ENCODE data around the gene TLCD3B. TPM values are rescaled to one million over a fixed set of nuclear protein-coding genes. Genes with fewer than 3 reads are reported as not detected.
"Not testable (repeated sequence)": the region's sequence is repeated elsewhere in the genome, so short reads cannot be mapped to it uniquely, and the experiment has no call there.

TLCD3B gene
- total and polyA plus RNA-seq, 2 donors: 0.22 to 0.32 TPM

- no peak for DNase-seq (ENCODE audit: extremely low spot score)
- WGBS: 88% methylated on average over 18 of the region's 18 CpGs
- no peak overlapping the region for H3K4me3 ChIP-seq (ENCODE audit: low read depth, low read length)
- no peaks in the 10 kb centered on the region for H3K4me1 ChIP-seq (ENCODE audit: insufficient read depth)
- H3K36me3 ChIP-seq (ENCODE audit: insufficient read depth): no peaks in the 10 kb centered on the region
- no peak overlapping the region for H3K27ac ChIP-seq (ENCODE audit: low read depth)
These were observed 4.6 kb downstream of the TLCD3B start for GRCh38 chr16:30026449-30026848.

GRCh38 chr16:30025574-30025973 is 5.5 kb downstream of the TLCD3B start:
- Histone ChIP-seq H3K4me1 (ENCODE audit: insufficient read depth) (no peaks in the 10 kb centered on the region), H3K4me3 (ENCODE audit: low read depth, low read length) (no peak overlapping the region), H3K36me3 (ENCODE audit: insufficient read depth) (no peaks in the 10 kb centered on the region), H3K27ac (ENCODE audit: low read depth) (no peak overlapping the region)
- no peak for DNase-seq (ENCODE audit: extremely low spot score)
- 70% methylated on average over 7 of the region's 7 CpGs for WGBS

GRCh38 chr16:30025156-30025555 is 5.9 kb downstream of the TLCD3B start:
- WGBS: 71% methylated on average over 20 of the region's 20 CpGs

DNA sequence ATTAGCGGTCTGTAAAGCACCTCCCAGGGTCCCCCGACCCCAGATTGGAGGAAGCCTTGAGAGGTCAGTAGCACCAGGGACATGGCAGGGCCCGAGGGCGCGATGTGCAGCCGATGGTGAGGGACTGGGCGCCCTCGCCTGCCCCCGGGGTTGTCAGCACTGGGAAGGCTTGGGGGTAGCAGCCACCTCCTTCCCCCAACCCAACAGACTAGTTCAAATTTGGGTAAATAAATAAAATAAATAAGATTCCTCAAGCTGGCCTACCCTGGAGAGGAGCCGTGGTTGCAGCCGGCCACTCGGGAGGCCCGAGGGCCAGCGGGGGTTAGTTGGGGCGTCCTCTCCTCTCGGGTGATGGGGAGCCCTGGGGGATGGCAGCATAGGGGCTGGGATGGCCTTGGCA is 6.6 kb downstream of the TLCD3B start:
- 74% methylated on average over 16 of the region's 16 CpGs for WGBS
- no peak for DNase-seq (ENCODE audit: extremely low spot score)
- Histone ChIP-seq H3K4me3 (ENCODE audit: low read depth, low read length) (no peak overlapping the region), H3K36me3 (ENCODE audit: insufficient read depth) (no peaks in the 10 kb centered on the region), H3K4me1 (ENCODE audit: insufficient read depth) (no peaks in the 10 kb centered on the region), H3K27ac (ENCODE audit: low read depth) (no peak overlapping the region)

More at GRCh38 chr16:30025156-30025555, 5.9 kb downstream of the TLCD3B start:
- Histone ChIP-seq H3K27ac (ENCODE audit: low read depth) (no peak overlapping the region), H3K36me3 (ENCODE audit: insufficient read depth) (no peaks in the 10 kb centered on the region), H3K4me1 (ENCODE audit: insufficient read depth) (no peaks in the 10 kb centered on the region), H3K4me3 (ENCODE audit: low read depth, low read length) (no peak overlapping the region)
- DNase-seq (ENCODE audit: extremely low spot score): no peak

DNA sequence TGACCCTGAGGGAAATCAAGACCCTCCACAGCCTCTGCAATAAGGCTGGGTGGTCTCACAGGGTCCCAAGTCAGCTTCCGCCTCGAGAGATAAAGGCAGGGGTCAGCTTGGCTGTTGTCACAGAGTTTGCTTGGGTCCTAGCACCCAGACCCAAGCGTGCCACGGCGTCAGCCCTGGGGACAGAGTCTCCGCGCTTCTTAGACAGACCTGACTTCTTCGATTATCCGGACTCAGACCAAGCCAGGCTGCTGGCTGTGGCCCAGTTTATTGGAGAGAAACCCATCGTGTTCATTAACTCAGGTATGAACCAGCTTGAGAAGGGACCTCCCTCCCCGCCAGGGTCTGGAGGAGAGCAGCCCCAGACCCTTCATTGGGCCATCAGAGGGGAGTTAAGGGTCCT is 7.5 kb downstream of the TLCD3B start:
- no peak overlapping the region for H3K27ac ChIP-seq (ENCODE audit: low read depth)

DNA sequence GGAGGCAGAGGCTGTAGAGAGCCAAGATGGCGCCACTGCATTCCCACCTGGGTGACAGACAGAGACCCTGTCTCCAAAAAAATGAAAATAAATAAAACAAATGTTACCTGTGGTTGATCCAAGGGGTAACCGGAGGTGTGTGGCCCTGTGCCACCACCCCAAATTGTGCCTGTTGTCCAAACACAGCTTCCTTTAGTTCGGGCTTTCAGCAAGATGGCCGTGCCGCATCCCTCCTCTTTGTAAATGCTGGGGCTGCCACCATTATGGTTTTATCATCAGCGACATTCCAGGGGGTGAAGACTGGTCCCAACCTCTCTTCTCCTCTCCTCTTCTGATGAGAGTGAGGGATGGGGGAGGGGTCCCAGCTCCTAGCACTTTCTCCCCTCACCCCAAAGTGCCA is 8.2 kb downstream of the TLCD3B start, which contains the start of gene C16orf92:
Gene C16orf92 (plus strand): TSS at position 312 of the 400 bp plus-strand sequence. CDS start 143 bp downstream, outside the sequence.
- no peak for DNase-seq (ENCODE audit: extremely low spot score)
- Histone ChIP-seq H3K4me3 (ENCODE audit: low read depth, low read length) (no peak within 1 kb of the TSS), H3K36me3 (ENCODE audit: insufficient read depth) (no peaks in the 10 kb centered on the region), H3K4me1 (ENCODE audit: insufficient read depth) (no peaks in the 10 kb centered on the region), H3K27ac (ENCODE audit: low read depth) (no peak within 1 kb of the TSS)
- WGBS: 85% methylated on average over 6 of the region's 6 CpGs

More for the DNA sequence above, 7.5 kb downstream of the TLCD3B start:
- no peaks in the 10 kb centered on the region for H3K4me1 ChIP-seq (ENCODE audit: insufficient read depth)
- 80% methylated on average over 11 of the region's 11 CpGs for WGBS
- no peak overlapping the region for H3K4me3 ChIP-seq (ENCODE audit: low read depth, low read length)
- H3K36me3 ChIP-seq (ENCODE audit: insufficient read depth): no peaks in the 10 kb centered on the region
- DNase-seq (ENCODE audit: extremely low spot score): no peak

DNA sequence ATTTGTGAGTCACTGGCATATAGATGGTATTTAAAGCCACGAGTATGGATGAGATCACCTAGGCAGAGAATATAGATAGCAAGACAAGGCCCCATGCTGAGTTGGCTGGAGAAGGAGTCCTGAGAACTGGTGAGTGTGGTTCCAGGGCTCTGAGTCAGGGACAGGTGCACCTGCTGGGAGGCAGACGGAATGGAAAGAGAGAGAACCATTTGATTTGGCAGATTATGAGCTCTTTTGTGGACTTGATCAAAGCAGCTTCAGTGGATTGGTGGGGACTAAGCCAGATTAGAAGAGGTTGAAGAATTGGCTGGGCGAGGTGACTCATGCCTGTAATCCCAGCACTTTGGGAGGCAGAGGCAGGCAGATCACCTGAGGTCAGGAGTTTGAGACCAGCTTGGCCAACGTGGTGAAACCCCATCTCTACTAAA is 12.3 kb downstream of the TLCD3B start:
- H3K4me1 ChIP-seq (ENCODE audit: insufficient read depth): no peaks in the 10 kb centered on the region
- H3K27ac ChIP-seq (ENCODE audit: low read depth): no peak overlapping the region
- WGBS: 65% methylated on average over 4 of the region's 4 CpGs
- no peaks in the 10 kb centered on the region for H3K36me3 ChIP-seq (ENCODE audit: insufficient read depth)
- DNase-seq (ENCODE audit: extremely low spot score): no peak
- H3K4me3 ChIP-seq (ENCODE audit: low read depth, low read length): no peak overlapping the region

DNA sequence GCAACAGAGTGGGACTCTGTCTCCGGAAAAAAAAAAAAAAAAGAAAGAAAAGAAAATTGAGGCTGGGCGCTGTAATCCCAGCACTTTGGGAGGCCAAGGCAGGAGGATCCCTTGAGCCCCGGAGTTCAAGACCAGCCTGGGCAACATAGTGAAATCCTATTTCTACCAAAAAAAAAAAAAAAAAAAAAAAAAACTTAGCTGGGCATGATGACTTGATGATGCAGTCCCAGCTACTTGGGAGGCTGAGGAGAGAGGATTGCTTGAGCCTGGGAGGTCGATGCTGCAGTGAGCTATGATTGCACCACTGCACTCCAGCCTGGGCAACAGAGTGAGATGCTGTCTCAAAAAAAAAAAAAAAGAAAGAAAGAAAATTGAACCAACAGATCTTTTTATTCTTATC is 13.1 kb downstream of the TLCD3B start:
- 90% methylated on average over 4 of the region's 4 CpGs for WGBS
- DNase-seq (ENCODE audit: extremely low spot score); H3K4me3 ChIP-seq (ENCODE audit: low read depth, low read length); H3K27ac ChIP-seq (ENCODE audit: low read depth); H3K36me3 ChIP-seq (ENCODE audit: insufficient read depth); H3K4me1 ChIP-seq (ENCODE audit: insufficient read depth): not testable (repeated sequence)

- Histone ChIP-seq H3K36me3 (ENCODE audit: insufficient read depth) (no peaks in the 10 kb centered on the region), H3K4me3 (ENCODE audit: low read depth, low read length) (no peak overlapping the region), H3K27ac (ENCODE audit: low read depth) (no peak overlapping the region), H3K4me1 (ENCODE audit: insufficient read depth) (no peaks in the 10 kb centered on the region)
- no peak for DNase-seq (ENCODE audit: extremely low spot score)
- 95% methylated on average over 2 of the region's 2 CpGs for WGBS
These were observed 13.8 kb downstream of the TLCD3B start for GRCh38 chr16:30017277-30017656.

DNA sequence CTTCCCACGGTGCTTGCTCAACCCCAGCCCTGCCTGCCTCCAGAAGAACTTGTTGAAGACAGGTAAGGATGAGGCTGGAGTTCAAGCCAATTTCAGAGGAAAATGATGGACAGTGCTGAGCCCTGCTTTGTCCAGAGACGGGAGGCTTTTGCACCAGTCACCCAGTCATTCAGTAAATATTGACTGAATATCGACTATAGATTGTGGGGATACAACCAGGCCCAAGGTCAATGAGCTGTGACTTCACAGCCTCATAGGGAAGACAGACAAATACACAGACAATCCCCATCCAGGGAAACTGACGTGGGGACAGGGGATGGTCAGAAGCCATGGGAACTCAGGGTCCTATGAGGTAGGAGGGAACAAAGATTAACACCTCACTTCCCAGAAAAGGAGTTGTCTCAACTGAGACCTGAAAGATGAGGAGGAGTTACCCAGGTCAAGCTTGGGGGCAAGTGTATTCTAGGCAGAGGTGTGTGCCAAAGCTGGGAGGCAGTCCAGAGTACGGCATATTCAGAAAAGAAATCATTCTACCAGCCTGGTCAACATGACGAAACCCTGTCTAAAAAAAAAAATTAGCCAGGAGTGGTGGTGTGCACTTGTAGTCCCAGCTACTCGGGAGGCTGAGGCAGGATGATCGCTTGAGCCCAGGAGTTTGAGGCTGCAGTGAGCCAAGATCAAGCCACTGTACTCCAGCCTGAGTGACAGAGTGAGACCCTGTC is 14.4 kb downstream of the TLCD3B start:
- H3K4me1 ChIP-seq (ENCODE audit: insufficient read depth): no peaks in the 10 kb centered on the region
- H3K4me3 ChIP-seq (ENCODE audit: low read depth, low read length): no peak overlapping the region
- no peaks in the 10 kb centered on the region for H3K36me3 ChIP-seq (ENCODE audit: insufficient read depth)
- no peak overlapping the region for H3K27ac ChIP-seq (ENCODE audit: low read depth)
- no peak for DNase-seq (ENCODE audit: extremely low spot score)
- 70% methylated on average over 8 of the region's 8 CpGs for WGBS

- WGBS: 91% methylated on average over 7 of the region's 7 CpGs
- DNase-seq (ENCODE audit: extremely low spot score); H3K27ac ChIP-seq (ENCODE audit: low read depth); H3K36me3 ChIP-seq (ENCODE audit: insufficient read depth); H3K4me3 ChIP-seq (ENCODE audit: low read depth, low read length); H3K4me1 ChIP-seq (ENCODE audit: insufficient read depth): not testable (repeated sequence)
These were observed 15.6 kb downstream of the TLCD3B start for GRCh38 chr16:30015450-30015849.

DNA sequence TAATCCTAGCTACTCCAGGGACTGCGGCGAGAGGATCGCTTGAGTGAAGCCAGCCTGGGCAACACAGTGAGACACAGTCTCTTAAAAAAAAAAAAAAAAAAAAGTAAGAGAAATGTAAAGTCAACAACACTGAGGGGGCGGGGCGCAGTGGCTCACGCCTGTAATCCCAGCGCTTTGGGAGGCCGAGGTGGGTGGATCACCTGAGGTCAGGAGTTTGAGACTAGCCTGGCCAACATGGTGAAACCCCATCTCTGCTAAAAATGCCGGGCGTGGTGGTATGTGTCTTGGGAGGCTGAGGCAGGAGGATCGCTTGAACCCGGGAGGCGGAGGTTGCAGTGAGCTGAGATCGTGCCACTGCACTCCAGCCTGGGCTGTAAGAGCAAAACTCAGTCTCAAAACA is 18.5 kb downstream of the TLCD3B start:
- not testable (repeated sequence) for H3K27ac ChIP-seq (ENCODE audit: low read depth); H3K4me3 ChIP-seq (ENCODE audit: low read depth, low read length); H3K36me3 ChIP-seq (ENCODE audit: insufficient read depth); DNase-seq (ENCODE audit: extremely low spot score); H3K4me1 ChIP-seq (ENCODE audit: insufficient read depth)
- 76% methylated on average over 14 of the region's 14 CpGs for WGBS

- no peaks in the 10 kb centered on the region for H3K36me3 ChIP-seq (ENCODE audit: insufficient read depth)
- 16% methylated on average over 31 of the region's 31 CpGs for WGBS
- no peaks in the 10 kb centered on the region for H3K4me1 ChIP-seq (ENCODE audit: insufficient read depth)
- no peak overlapping the region for H3K4me3 ChIP-seq (ENCODE audit: low read depth, low read length)
- H3K27ac ChIP-seq (ENCODE audit: low read depth): no peak overlapping the region
- DNase-seq (ENCODE audit: extremely low spot score): no peak
These were observed 19.2 kb downstream of the TLCD3B start for GRCh38 chr16:30011714-30012504.
